Measurements from ENCODE around the gene MUC20. TPM values are rescaled to one million over a fixed set of nuclear protein-coding genes. Genes with fewer than 3 reads are reported as not detected.
A peak's percentile ranks its signal among the peaks of the same experiment; 100 is the strongest.
"Not testable (repeated sequence)": the region's sequence is repeated elsewhere in the genome, so short reads cannot be mapped to it uniquely, and the experiment has no call there.

The MUC20 gene
- total RNA-seq, 1 experiment from 2014 or later: 1.6 TPM

- not testable (repeated sequence) for H3K79me2 ChIP-seq (ENCODE audit: low read length); DNase-seq; H3K9ac ChIP-seq (ENCODE audit: low read length); H4K20me1 ChIP-seq (ENCODE audit: insufficient read depth, low read depth, low read length); H2AFZ ChIP-seq (ENCODE audit: low read length); H3K27me3 ChIP-seq (ENCODE audit: low read length); H3K4me1 ChIP-seq (ENCODE audit: low read length); H3K27ac ChIP-seq (ENCODE audit: low read length); H3K4me2 ChIP-seq (ENCODE audit: low read depth, low read length, poor library complexity, severe bottlenecking); H3K9me2 ChIP-seq (replicated peaks; ENCODE audit: insufficient read depth, low read length); H3K4me3 ChIP-seq (ENCODE audit: low read length); H3K9me3 ChIP-seq (ENCODE audit: low read length)
- peaks cover 37% of the 10 kb centered on the region for H3K36me3 ChIP-seq (ENCODE audit: insufficient read depth, low read length)
Observed at GRCh38 chr3:195691596-195692353, 29.0 kb upstream of the MUC20 start.

DNA sequence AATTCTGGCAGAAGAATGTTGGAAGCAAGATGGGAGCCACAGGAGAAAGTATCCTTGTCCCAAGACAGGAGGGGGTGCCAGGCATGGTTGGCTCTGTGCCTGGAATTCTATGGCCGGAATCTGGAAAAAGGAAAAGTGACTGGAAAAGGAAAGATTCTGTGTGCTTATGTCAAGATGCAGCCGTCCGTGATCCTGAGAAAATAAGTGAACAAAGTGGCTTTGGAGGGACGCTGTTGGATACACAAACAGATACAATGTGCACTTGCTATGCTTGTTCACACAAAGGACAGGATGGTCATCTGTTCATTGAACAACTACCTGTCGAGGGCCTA, 28.5 kb upstream of the MUC20 start:
- Histone ChIP-seq H3K27ac (ENCODE audit: low read length) (no peak overlapping the region), H3K9me3 (ENCODE audit: low read length) (no peaks in the 10 kb centered on the region), H3K36me3 (ENCODE audit: insufficient read depth, low read length) (peaks cover 37% of the 10 kb centered on the region), H2AFZ (ENCODE audit: low read length) (no peak overlapping the region), H3K79me2 (ENCODE audit: low read length) (no peaks in the 10 kb centered on the region), H3K4me2 (ENCODE audit: low read depth, low read length, poor library complexity, severe bottlenecking) (no peak overlapping the region), H3K9me2 (replicated peaks; ENCODE audit: insufficient read depth, low read length) (no peaks in the 10 kb centered on the region), H3K4me1 (ENCODE audit: low read length) (no peaks in the 10 kb centered on the region), H3K4me3 (ENCODE audit: low read length) (no peak overlapping the region), H3K27me3 (ENCODE audit: low read length) (no peaks in the 10 kb centered on the region), H4K20me1 (ENCODE audit: insufficient read depth, low read depth, low read length) (0 out of 2 replicates have a peak, but pooled peaks cover 5% of the 10 kb centered on the region), H3K9ac (ENCODE audit: low read length) (no peak overlapping the region)
- peak; percentile 44 for DNase-seq

DNA sequence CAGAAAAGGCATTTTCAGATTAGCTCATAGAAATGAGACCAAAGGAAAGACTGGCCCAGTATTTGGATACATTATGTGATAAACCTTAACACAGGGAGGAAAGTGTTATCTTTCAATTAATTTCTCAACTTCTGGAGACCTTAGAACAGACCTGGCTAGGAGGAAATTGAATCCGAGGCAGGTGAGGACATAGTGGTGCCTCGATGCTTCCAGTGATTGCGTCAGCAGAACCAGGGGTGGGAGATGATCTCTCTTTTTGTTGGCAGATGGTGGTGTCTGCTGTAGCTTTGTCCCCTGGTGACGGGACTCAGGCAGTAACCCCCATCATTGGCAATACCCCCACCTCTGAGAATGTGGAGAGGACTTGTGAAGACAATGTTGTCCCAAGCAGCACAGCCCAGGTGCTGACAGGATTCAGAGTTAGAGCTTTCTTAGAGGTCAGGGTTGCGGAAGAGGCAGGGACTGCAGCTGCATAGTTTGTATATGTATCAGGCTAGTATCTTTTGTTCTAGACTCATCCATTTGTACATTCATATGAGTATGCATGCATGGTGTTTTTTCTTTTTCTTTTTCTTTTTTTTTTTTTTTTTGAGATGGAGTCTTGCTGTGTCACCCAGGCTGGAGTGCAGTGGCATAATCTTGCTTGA, 27.9 kb upstream of the MUC20 start:
- 0 out of 2 replicates have a peak, but pooled peaks cover 5% of the 10 kb centered on the region for H4K20me1 ChIP-seq (ENCODE audit: insufficient read depth, low read depth, low read length)
- no peaks in the 10 kb centered on the region for H3K4me1 ChIP-seq (ENCODE audit: low read length)
- peaks cover 40% of the 10 kb centered on the region for H3K36me3 ChIP-seq (ENCODE audit: insufficient read depth, low read length)
- H3K9ac ChIP-seq (ENCODE audit: low read length): no peak overlapping the region
- no peak overlapping the region for H2AFZ ChIP-seq (ENCODE audit: low read length)
- H3K79me2 ChIP-seq (ENCODE audit: low read length): no peaks in the 10 kb centered on the region
- no peak overlapping the region for H3K4me2 ChIP-seq (ENCODE audit: low read depth, low read length, poor library complexity, severe bottlenecking)
- no peaks in the 10 kb centered on the region for H3K27me3 ChIP-seq (ENCODE audit: low read length)
- no peak overlapping the region for H3K27ac ChIP-seq (ENCODE audit: low read length)
- no peak overlapping the region for H3K4me3 ChIP-seq (ENCODE audit: low read length)
- H3K9me3 ChIP-seq (ENCODE audit: low read length): no peaks in the 10 kb centered on the region
- H3K9me2 ChIP-seq (replicated peaks; ENCODE audit: insufficient read depth, low read length): no peaks in the 10 kb centered on the region
- DNase-seq: peak; percentile 36

GRCh38 chr3:195693428-195694216, 27.2 kb upstream of the MUC20 start:
- no peak overlapping the region for H3K27ac ChIP-seq (ENCODE audit: low read length)
- no peak overlapping the region for H3K4me2 ChIP-seq (ENCODE audit: low read depth, low read length, poor library complexity, severe bottlenecking)
- no peak overlapping the region for H3K9ac ChIP-seq (ENCODE audit: low read length)
- no peaks in the 10 kb centered on the region for H3K79me2 ChIP-seq (ENCODE audit: low read length)
- H3K4me1 ChIP-seq (ENCODE audit: low read length): no peaks in the 10 kb centered on the region
- H3K9me3 ChIP-seq (ENCODE audit: low read length): no peaks in the 10 kb centered on the region
- H3K4me3 ChIP-seq (ENCODE audit: low read length): no peak overlapping the region
- no peaks in the 10 kb centered on the region for H3K9me2 ChIP-seq (replicated peaks; ENCODE audit: insufficient read depth, low read length)
- DNase-seq: no peak
- H2AFZ ChIP-seq (ENCODE audit: low read length): no peak overlapping the region
- H4K20me1 ChIP-seq (ENCODE audit: insufficient read depth, low read depth, low read length): 0 out of 2 replicates have a peak, but pooled peaks cover 5% of the 10 kb centered on the region
- H3K36me3 ChIP-seq (ENCODE audit: insufficient read depth, low read length): peaks cover 40% of the 10 kb centered on the region
- H3K27me3 ChIP-seq (ENCODE audit: low read length): no peaks in the 10 kb centered on the region

DNA sequence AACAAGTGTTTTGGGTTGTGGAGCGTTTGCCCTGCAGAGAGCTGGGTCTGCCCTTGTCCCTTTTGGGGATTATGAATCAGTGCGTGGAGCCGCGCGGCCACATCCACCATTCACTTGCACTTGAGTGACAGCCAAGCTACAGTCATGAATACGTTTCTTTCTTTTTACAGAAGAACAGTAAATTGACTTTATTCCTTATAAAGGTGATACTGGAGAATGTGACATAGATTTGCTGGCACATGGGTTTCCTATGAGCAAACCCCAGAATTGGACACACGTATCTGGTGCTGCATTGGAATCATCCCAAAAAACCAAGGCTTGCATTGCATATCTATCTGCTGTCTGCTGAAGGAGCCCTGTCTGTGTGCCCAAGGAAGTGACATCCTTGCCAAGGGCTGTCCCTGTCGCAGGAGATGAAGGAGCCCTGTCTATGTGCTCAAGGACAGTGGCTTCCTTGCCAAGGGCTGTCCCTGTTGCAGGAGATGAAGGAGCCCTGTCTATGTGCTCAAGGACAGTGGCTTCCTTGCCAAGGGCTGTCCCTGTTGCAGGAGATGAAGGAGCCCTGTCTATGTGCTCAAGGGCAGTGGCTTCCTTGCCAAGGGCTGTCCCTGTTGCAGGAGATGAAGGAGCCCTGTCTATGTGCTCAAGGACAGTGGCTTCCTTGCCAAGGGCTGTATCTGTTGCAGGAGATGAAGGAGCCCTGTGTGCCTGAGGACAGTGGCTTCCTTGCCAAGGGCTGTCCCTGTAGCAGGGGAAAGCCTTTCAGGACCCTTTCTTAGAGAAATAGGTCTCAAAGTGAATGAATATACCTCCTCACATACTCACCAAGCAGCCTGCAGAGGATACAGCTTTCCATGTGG, 26.3 kb upstream of the MUC20 start:
- DNase-seq; H3K27me3 ChIP-seq (ENCODE audit: low read length); H4K20me1 ChIP-seq (ENCODE audit: insufficient read depth, low read depth, low read length); H2AFZ ChIP-seq (ENCODE audit: low read length); H3K9me3 ChIP-seq (ENCODE audit: low read length); H3K9ac ChIP-seq (ENCODE audit: low read length); H3K4me2 ChIP-seq (ENCODE audit: low read depth, low read length, poor library complexity, severe bottlenecking); H3K27ac ChIP-seq (ENCODE audit: low read length); H3K4me3 ChIP-seq (ENCODE audit: low read length); H3K4me1 ChIP-seq (ENCODE audit: low read length); H3K79me2 ChIP-seq (ENCODE audit: low read length); H3K9me2 ChIP-seq (replicated peaks; ENCODE audit: insufficient read depth, low read length): not testable (repeated sequence)
- H3K36me3 ChIP-seq (ENCODE audit: insufficient read depth, low read length): peaks cover 35% of the 10 kb centered on the region

- H2AFZ ChIP-seq (ENCODE audit: low read length): no peak overlapping the region
- no peaks in the 10 kb centered on the region for H3K4me1 ChIP-seq (ENCODE audit: low read length)
- no peaks in the 10 kb centered on the region for H3K27me3 ChIP-seq (ENCODE audit: low read length)
- no peak for DNase-seq
- no peaks in the 10 kb centered on the region for H3K9me3 ChIP-seq (ENCODE audit: low read length)
- H3K9ac ChIP-seq (ENCODE audit: low read length): no peak overlapping the region
- no peak overlapping the region for H3K4me3 ChIP-seq (ENCODE audit: low read length)
- no peak overlapping the region for H3K27ac ChIP-seq (ENCODE audit: low read length)
- no peak overlapping the region for H3K4me2 ChIP-seq (ENCODE audit: low read depth, low read length, poor library complexity, severe bottlenecking)
- no peaks in the 10 kb centered on the region for H3K79me2 ChIP-seq (ENCODE audit: low read length)
- H4K20me1 ChIP-seq (ENCODE audit: insufficient read depth, low read depth, low read length): 0 out of 2 replicates have a peak, but pooled peaks cover 5% of the 10 kb centered on the region
- peaks cover 33% of the 10 kb centered on the region for H3K36me3 ChIP-seq (ENCODE audit: insufficient read depth, low read length)
- H3K9me2 ChIP-seq (replicated peaks; ENCODE audit: insufficient read depth, low read length): no peaks in the 10 kb centered on the region
Observed at GRCh38 chr3:195696632-195697278, 24.0 kb upstream of the MUC20 start.

DNA sequence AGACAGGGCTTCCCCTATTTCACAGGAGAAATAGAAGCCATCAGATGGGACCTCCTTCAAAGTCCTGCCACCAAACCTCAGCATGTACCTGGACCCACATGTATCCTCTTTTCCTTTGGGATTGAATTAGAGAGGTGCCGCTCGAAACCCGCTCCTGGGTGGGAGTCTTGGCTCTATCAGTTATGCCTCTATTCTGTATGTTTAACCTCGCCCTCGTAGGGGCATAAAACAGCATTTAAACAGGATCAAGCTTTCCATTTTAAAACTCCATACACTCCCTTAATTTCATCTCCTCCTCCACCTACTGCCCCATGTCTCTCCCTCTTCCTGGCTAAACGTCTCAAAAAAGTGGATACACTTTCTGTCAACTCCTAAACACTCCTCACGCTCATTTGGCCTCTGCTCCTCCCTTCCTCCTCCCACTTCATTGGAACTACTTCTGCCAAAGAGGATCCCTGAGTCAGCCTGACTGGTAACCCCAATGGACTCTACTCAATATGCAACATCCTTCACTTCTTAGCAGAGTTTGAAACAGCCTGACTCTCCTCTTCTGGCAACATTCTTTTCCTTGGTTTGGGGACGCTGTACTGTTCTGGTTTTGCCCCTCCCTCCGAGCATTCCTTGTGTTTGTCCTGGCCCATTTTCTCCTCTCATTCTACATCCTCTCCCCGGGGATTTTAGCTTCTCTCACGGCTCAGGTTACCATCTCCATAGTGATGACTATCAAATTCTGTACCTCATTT, 23.0 kb upstream of the MUC20 start:
- Histone ChIP-seq H4K20me1 (ENCODE audit: insufficient read depth, low read depth, low read length) (no peaks in the 10 kb centered on the region), H3K27ac (ENCODE audit: low read length) (no peak overlapping the region), H3K79me2 (ENCODE audit: low read length) (no peaks in the 10 kb centered on the region), H3K4me2 (ENCODE audit: low read depth, low read length, poor library complexity, severe bottlenecking) (no peak overlapping the region), H3K9ac (ENCODE audit: low read length) (no peak overlapping the region), H3K9me3 (ENCODE audit: low read length) (no peaks in the 10 kb centered on the region), H3K4me3 (ENCODE audit: low read length) (no peak overlapping the region), H3K9me2 (replicated peaks; ENCODE audit: insufficient read depth, low read length) (no peaks in the 10 kb centered on the region), H3K36me3 (ENCODE audit: insufficient read depth, low read length) (peaks cover 24% of the 10 kb centered on the region), H3K27me3 (ENCODE audit: low read length) (no peaks in the 10 kb centered on the region), H3K4me1 (ENCODE audit: low read length) (no peaks in the 10 kb centered on the region), H2AFZ (ENCODE audit: low read length) (no peak overlapping the region)
- DNase-seq: no peak

Data from Karpas-422 (cell line).